Tibial nerve (tissue), 4 donors: ENCODE results near the gene PTGES2. TPM values are rescaled to one million over a fixed set of nuclear protein-coding genes. Genes with fewer than 3 reads are reported as not detected.
A peak's percentile ranks its signal among the peaks of the same experiment; 100 is the strongest.

Experiments used
- DNase-seq, 2 donors: peaks; one replicate each; pipeline ENCODE4 v3.0.0-alpha.2; 2019; ENCODE audit warnings: low spot score in 2 of 2
- H3K27ac ChIP-seq, 4 donors: fragments of 200-600 bp; sonication (generic) in 3 of 4; one replicate each; pipeline ENCODE4 v1.5.1; 2017 to 2019; ENCODE audit warnings: mild to moderate bottlenecking in 1 of 4
- H3K27me3 ChIP-seq, 2 donors: fragments of 200-600 bp; sonication (generic) in 1 of 2; one replicate each; pipeline versions ENCODE4 v1.5.1 to v1.6.0; 2017 to 2019
- H3K36me3 ChIP-seq, 3 donors: fragments of 200-600 bp; sonication (generic); one replicate each; pipeline ENCODE4 v1.5.1; 2018 to 2019
- H3K4me1 ChIP-seq, 4 donors: fragments of 200-600 bp; sonication (generic) in 3 of 4; one replicate each; pipeline ENCODE4 v1.5.1; 2017 to 2019
- H3K4me3 ChIP-seq, 4 donors: fragments of 200-600 bp; sonication (generic) in 3 of 4; one replicate each; pipeline ENCODE4 v1.5.1; 2017 to 2019; ENCODE audit warnings: mild to moderate bottlenecking in 1 of 4, moderate library complexity in 1 of 4
- H3K9me3 ChIP-seq, 4 donors: fragments of 200-600 bp; sonication (generic) in 3 of 4; one replicate each; pipeline ENCODE4 v1.5.1; 2017 to 2019
- CTCF ChIP-seq, 5 experiments: fragments of 200-600 bp in 3 of 5; fragments of 450-650 bp in 2 of 5; sonication (generic) in 3 of 5; IDR thresholded peaks; one replicate each; pipeline ENCODE4 v1.5.1; 2016 to 2019; ENCODE audit warnings: antibody characterized with exemption in 5 of 5, mild to moderate bottlenecking in 3 of 5, moderate library complexity in 2 of 5
- EP300 ChIP-seq, 2 donors: sonication (generic); formaldehyde crosslinking; IDR thresholded peaks; one replicate each; pipeline ENCODE4 v1.6.1; 2017; ENCODE audit warnings: antibody characterized with exemption in 2 of 2, mild to moderate bottlenecking in 1 of 2
- POLR2A ChIP-seq, 2 donors: fragments of 450-650 bp; IDR thresholded peaks; one replicate each; pipeline ENCODE4 v1.6.1; 2017; ENCODE audit warnings: antibody characterized with exemption in 2 of 2, mild to moderate bottlenecking in 2 of 2, moderate library complexity in 2 of 2
- WGBS, 2 donors: methylation state at CpG; one replicate each; pipeline ENCODE4 v1.1.5; 2018; 5-methylcytosine and 5-hydroxymethylcytosine counted together
- total RNA-seq, 4 donors: library from RNA; depleted of rRNA; stranded (reverse); fragments of >200 nt; gene quantifications; one replicate each; pipeline ENCODE4 v1.1.0, GENCODE V29; 2016

PTGES2 gene
- total RNA-seq, 4 donors from 2014 or later = 68.9 to 180 (median 74.7) TPM

- peak overlapping the region; percentile 47 to 99 (median 88) for H3K27ac ChIP-seq
- no peak for TF ChIP-seq CTCF (IDR thresholded peaks at IDR 0.05)
- 58 to 64% methylated on average over 4 of the region's 4 CpGs for WGBS, 2 donors
- H3K36me3 ChIP-seq = no peaks in the 10 kb centered on the region
- H3K27me3 ChIP-seq = no peaks in the 10 kb centered on the region
- no peak for DNase-seq
- H3K4me3 ChIP-seq = no peak overlapping the region
- H3K4me1 ChIP-seq = peaks cover 0 to 81% (median 64%) of the 10 kb centered on the region in 4 donors
- H3K9me3 ChIP-seq = no peaks in the 10 kb centered on the region
Measured at GRCh38 chr9:128093011-128093410, 34.5 kb downstream of the PTGES2 start.

DNA sequence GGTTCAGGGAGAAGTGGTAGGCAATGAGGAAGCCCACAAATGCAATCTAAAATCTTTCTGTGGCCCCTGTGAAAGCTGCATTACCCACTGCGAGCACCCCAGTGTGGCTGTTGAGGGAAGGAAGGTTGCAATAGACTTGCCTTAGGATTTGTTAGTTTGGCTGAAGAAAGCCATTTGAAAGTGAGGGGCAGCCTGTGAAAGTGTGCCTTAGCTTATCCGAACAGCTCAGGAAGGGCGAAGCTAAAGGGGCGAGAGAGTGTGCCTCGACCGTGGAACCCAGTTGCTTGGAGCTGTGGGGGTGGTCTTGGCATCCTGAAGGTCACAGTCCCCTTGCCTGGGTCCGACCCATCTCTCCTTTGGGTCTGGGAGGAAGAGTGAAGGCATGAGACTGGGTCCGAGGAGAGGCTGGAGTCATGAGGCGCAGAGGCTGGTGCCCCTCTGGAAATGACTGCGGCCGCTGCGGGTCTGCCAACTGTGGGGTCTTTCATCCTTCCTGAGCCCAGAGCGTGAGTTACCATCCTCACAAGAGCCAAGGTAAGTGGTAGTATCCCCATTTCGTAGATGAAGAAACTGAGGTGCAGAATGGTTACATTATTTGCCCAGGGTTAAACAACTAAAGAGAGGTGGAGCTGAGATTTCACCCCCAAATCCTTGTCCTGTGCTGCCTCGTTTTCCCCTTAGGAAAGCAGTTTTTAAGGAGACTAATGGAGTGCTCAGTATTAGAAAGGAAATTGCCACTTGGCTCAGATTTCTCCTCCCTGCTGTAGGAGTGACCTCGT is 35.1 kb downstream of the PTGES2 start:
- H3K4me3 ChIP-seq = peak overlapping the region in 1 of 4 donors; percentile 28
- H3K36me3 ChIP-seq = no peaks in the 10 kb centered on the region
- H3K27ac ChIP-seq = peak overlapping the region in 2 of 4 donors; percentile 95 to 99
- WGBS, 2 donors = 80 to 81% methylated on average over 16 of the region's 16 CpGs
- peaks cover 0 to 79% (median 58%) of the 10 kb centered on the region in 4 donors for H3K4me1 ChIP-seq
- DNase-seq = no peak
- TF ChIP-seq CTCF (IDR thresholded peaks at IDR 0.05) (no peak), POLR2A (IDR thresholded peaks at IDR 0.05) (no peak), EP300 (IDR thresholded peaks at IDR 0.05) (no peak)
- H3K27me3 ChIP-seq = no peaks in the 10 kb centered on the region
- no peaks in the 10 kb centered on the region for H3K9me3 ChIP-seq

GRCh38 chr9:128091571-128091970 is 36.0 kb downstream of the PTGES2 start:
- TF ChIP-seq POLR2A (IDR thresholded peaks at IDR 0.05) = no peak
- no peak for TF ChIP-seq CTCF (IDR thresholded peaks at IDR 0.05)
- TF ChIP-seq EP300 (IDR thresholded peaks at IDR 0.05) = no peak
- no peak for DNase-seq
- WGBS, 2 donors = 43% methylated on average over 11 to 13 of the region's 13 CpGs
- Histone ChIP-seq H3K27ac (peak overlapping the region in 2 of 4 donors; percentile 95 to 99), H3K4me1 (peaks cover 0 to 72% (median 53%) of the 10 kb centered on the region in 4 donors), H3K27me3 (no peaks in the 10 kb centered on the region), H3K4me3 (peak overlapping the region in 2 of 4 donors; percentile 0 to 28), H3K9me3 (no peaks in the 10 kb centered on the region), H3K36me3 (no peaks in the 10 kb centered on the region)

- Histone ChIP-seq H3K36me3 (no peaks in the 10 kb centered on the region), H3K4me1 (peaks cover 0 to 72% (median 53%) of the 10 kb centered on the region in 4 donors), H3K27me3 (no peaks in the 10 kb centered on the region), H3K9me3 (no peaks in the 10 kb centered on the region), H3K27ac (peak overlapping the region in 2 of 4 donors; percentile 95 to 99), H3K4me3 (peak overlapping the region in 2 of 4 donors; percentile 0 to 28)
- WGBS, 2 donors = 15 to 31% methylated on average over 10 to 13 of the region's 13 CpGs
- DNase-seq = peak; percentile 57 to 76
- TF ChIP-seq CTCF (IDR thresholded peaks at IDR 0.05) (no peak), EP300 (IDR thresholded peaks at IDR 0.05) (no peak), POLR2A (IDR thresholded peaks at IDR 0.05) (peak in 1 of 2 donors; percentile 17)
Measured at GRCh38 chr9:128091144-128091543, 36.4 kb downstream of the PTGES2 start.

GRCh38 chr9:128089299-128089698 is 38.2 kb downstream of the PTGES2 start:
- H3K27me3 ChIP-seq = no peaks in the 10 kb centered on the region
- 92 to 100% methylated on average over 1 of the region's 1 CpG for WGBS, 2 donors
- H3K36me3 ChIP-seq = no peaks in the 10 kb centered on the region
- H3K9me3 ChIP-seq = no peaks in the 10 kb centered on the region
- peak overlapping the region in 1 of 4 donors; percentile 28 for H3K27ac ChIP-seq
- no peak for TF ChIP-seq CTCF (IDR thresholded peaks at IDR 0.05)
- no peak for TF ChIP-seq EP300 (IDR thresholded peaks at IDR 0.05)
- no peak for TF ChIP-seq POLR2A (IDR thresholded peaks at IDR 0.05)
- no peak overlapping the region for H3K4me3 ChIP-seq
- H3K4me1 ChIP-seq = peaks cover 0 to 58% (median 40%) of the 10 kb centered on the region in 4 donors
- no peak for DNase-seq
